BE2C (cell line): Measurements from ENCODE around the gene BBS12.
A peak's percentile ranks its signal among the peaks of the same experiment; 100 is the strongest.

Experiments
- DNase-seq: peaks from one replicate; pipeline ENCODE4 v3.0.0-alpha.2; 2020
- H3K27me3 ChIP-seq: fragments of 250-450 bp; sonication (Bioruptor Pico); 2 replicates; pipeline ENCODE4 v1.5.1; 2020; ENCODE audit warnings: mild to moderate bottlenecking
- H3K36me3 ChIP-seq: fragments of 250-450 bp; sonication (Bioruptor Pico); 2 replicates; pipeline ENCODE4 v1.5.1; 2020; ENCODE audit warnings: mild to moderate bottlenecking
- H3K4me1 ChIP-seq: fragments of 250-450 bp; sonication (Bioruptor Pico); 2 replicates; pipeline ENCODE4 v1.5.1; 2020
- H3K4me3 ChIP-seq: 2 replicates; pipeline ENCODE4 v1.5.1; 2011; ENCODE audit warnings: low read depth, low read length
- H3K9me3 ChIP-seq: fragments of 250-450 bp; sonication (Bioruptor Pico); 2 replicates; pipeline ENCODE4 v1.5.1; 2020
- CTCF ChIP-seq: IDR thresholded peaks from 2 replicates; pipeline ENCODE4 v1.5.1; 2012; ENCODE audit warnings: mild to moderate bottlenecking, low read depth, low read length

BBS12 gene

GRCh38 chr4:122749704-122750454, 17.4 kb downstream of the BBS12 start:
- H3K4me3 ChIP-seq = no peak overlapping the region
- DNase-seq = no peak

GRCh38 chr4:122755675-122756074, 23.2 kb downstream of the BBS12 start:
- Histone ChIP-seq H3K4me3 (no peak overlapping the region), H3K36me3 (no peaks in the 10 kb centered on the region), H3K9me3 (no peaks in the 10 kb centered on the region), H3K4me1 (no peaks in the 10 kb centered on the region), H3K27me3 (no peaks in the 10 kb centered on the region)
- DNase-seq = no peak
- no peak for TF ChIP-seq CTCF

More at GRCh38 chr4:122749704-122750454, 17.4 kb downstream of the BBS12 start:
- no peaks in the 10 kb centered on the region for H3K36me3 ChIP-seq
- H3K27me3 ChIP-seq = no peaks in the 10 kb centered on the region
- no peaks in the 10 kb centered on the region for H3K9me3 ChIP-seq
- no peaks in the 10 kb centered on the region for H3K4me1 ChIP-seq
- no peak for TF ChIP-seq CTCF

GRCh38 chr4:122758033-122758432, 25.5 kb downstream of the BBS12 start:
- Histone ChIP-seq H3K9me3 (no peaks in the 10 kb centered on the region), H3K4me1 (no peaks in the 10 kb centered on the region), H3K27me3 (no peaks in the 10 kb centered on the region), H3K4me3 (no peak overlapping the region), H3K36me3 (no peaks in the 10 kb centered on the region)
- no peak for DNase-seq
- peak; percentile 72 for TF ChIP-seq CTCF

- H3K4me1 ChIP-seq = no peaks in the 10 kb centered on the region
- H3K9me3 ChIP-seq = no peaks in the 10 kb centered on the region
- H3K36me3 ChIP-seq = no peaks in the 10 kb centered on the region
- no peak overlapping the region for H3K4me3 ChIP-seq
- DNase-seq = no peak
- no peaks in the 10 kb centered on the region for H3K27me3 ChIP-seq
- peak; percentile 28 for TF ChIP-seq CTCF
These were observed 27.3 kb downstream of the BBS12 start for GRCh38 chr4:122759639-122760310.

GRCh38 chr4:122762520-122762919, 30.0 kb downstream of the BBS12 start:
- no peak for DNase-seq
- Histone ChIP-seq H3K9me3 (no peaks in the 10 kb centered on the region), H3K4me3 (no peak overlapping the region), H3K27me3 (no peaks in the 10 kb centered on the region), H3K4me1 (no peaks in the 10 kb centered on the region), H3K36me3 (no peaks in the 10 kb centered on the region)
- TF ChIP-seq CTCF = no peak
